Activated naive CD4-positive, alpha-beta T cell treated with anti-CD3 and anti-CD28 coated beads, Interleukin-2, amount 10 ng/mL, durations not matched to agents 7 days and 5 days (primary cell): ENCODE measurements around the gene C19orf85.

Source experiments
- CTCF ChIA-PET: fragments of 350-600 bp; sonication (Branson Sonifier 250); formaldehyde crosslinking; loops from one replicate; lab custom pipeline; 2021; ENCODE audit warnings: antibody characterized with exemption; lab: Charles Lee
- DNase-seq: peaks from one replicate; pipeline ENCODE4 v3.0.0-alpha.2; 2020
- H3K27ac Mint-ChIP-seq: one replicate; pipeline ENCODE4 v1.8.0; 2021; ENCODE audit warnings: mild to moderate bottlenecking, moderate library complexity, mixed read lengths
- H3K27me3 Mint-ChIP-seq: one replicate; pipeline ENCODE4 v1.8.0; 2021; ENCODE audit warnings: mild to moderate bottlenecking, mixed read lengths
- H3K36me3 Mint-ChIP-seq: one replicate; pipeline ENCODE4 v1.8.0; 2021; ENCODE audit warnings: mixed read lengths
- H3K4me1 Mint-ChIP-seq: one replicate; pipeline ENCODE4 v1.8.0; 2021; ENCODE audit warnings: mixed read lengths
- H3K4me3 Mint-ChIP-seq: one replicate; pipeline ENCODE4 v1.8.0; 2021; ENCODE audit warnings: mild to moderate bottlenecking, moderate library complexity, mixed read lengths
- H3K9me3 Mint-ChIP-seq: one replicate; pipeline ENCODE4 v1.8.0; 2021; ENCODE audit warnings: mixed read lengths

The C19orf85 gene

DNA sequence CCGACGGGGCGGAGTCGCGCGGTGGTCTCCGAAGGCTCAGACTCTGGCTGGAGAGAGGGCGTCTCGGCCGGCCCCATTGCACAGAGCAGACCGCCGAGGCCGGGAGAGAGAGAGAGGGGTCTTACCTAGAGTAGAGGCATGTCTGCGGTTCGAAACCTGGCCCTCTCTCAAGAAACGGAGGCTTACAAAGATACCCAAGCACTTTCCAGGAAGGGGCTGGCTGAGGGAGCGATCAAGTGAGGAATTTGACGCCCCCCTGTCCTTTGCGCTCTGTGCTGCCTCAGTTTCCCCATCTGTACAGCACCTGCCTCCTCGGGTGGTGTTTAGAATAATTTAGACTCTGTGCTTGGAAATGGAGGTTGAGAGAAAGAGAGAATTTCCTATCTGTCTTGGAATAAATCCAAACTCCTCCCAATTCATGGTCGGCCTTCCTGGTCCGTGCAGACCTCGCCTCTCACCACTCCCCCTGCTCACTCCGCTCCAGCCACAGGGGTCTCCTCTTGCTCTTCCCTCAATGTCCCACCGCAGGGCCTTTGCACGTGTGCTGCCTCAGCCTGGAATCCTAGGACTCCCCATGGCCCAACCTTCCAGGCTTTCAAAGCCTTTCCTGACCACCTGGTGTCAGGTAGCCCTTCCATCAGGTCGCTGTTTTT lies 2.5 kb downstream of the C19orf85 start:
- DNase-seq = no peak
- H3K9me3 Mint-ChIP-seq = no peaks in the 10 kb centered on the region
- CTCF ChIA-PET = interaction anchor here (0.7 to 1.1 kb wide), 4 partner anchors 30 to 170 kb away, joined by 3 to 7 read pairs (median 3); no protein-coding TSS in a partner anchor

DNA sequence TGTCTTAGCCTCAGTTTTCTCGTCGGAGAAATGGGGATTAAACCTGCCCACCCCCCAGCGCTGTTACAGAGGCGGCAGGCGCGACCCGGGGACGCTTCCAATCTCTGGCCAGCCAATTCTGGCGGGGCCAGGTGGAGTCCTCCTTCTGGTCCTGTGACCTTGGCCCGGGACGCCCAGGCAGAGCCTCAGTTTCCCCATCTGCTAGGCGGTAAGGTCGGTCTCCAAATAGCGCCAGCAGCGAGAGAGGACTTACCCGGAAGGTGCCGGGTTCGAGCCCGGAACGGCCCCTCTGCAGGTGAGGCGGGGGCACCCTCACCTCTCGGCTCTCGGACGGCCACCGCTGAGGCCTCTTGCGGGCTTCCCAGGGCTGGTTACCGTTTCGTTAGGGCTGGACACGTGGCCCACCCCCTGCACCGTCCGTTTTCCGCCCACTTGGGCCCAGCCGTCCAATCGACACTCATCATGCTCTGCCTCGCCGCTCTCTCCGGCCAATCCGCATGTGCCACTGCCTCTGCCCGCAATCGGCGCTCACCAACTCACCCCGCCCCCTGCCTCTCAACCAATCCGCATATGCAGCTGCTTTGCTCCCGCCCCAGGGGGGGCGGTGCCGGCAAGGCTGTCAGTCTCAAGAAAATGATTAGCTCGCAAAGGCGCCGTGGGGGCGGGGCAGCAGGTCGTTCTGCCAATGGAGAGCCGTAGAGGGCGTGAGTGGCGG lies 3.1 kb downstream of the C19orf85 start, which contains the start of gene ISOC2:
ISOC2 (minus strand) TSS at position 384 of the 715 bp plus-strand sequence. CDS start 5,156 bp downstream, outside the sequence.
- Mint-ChIP-seq H3K27me3 (peaks cover 22% of the 10 kb centered on the region), H3K36me3 (no peaks in the 10 kb centered on the region), H3K27ac (peak within 1 kb of the TSS; percentile 85), H3K9me3 (no peaks in the 10 kb centered on the region), H3K4me1 (peaks cover 23% of the 10 kb centered on the region), H3K4me3 (peak within 1 kb of the TSS; percentile 74)
- peak; percentile 100 for DNase-seq
- CTCF ChIA-PET = interaction anchor here (0.7 to 1.1 kb wide), 4 partner anchors 31 to 171 kb away, joined by 3 to 7 read pairs (median 3); no protein-coding TSS in a partner anchor

More for the DNA sequence above, 2.5 kb downstream of the C19orf85 start:
- Mint-ChIP-seq H3K36me3 (no peaks in the 10 kb centered on the region), H3K4me3 (peak overlapping the region; percentile 74), H3K27ac (peak overlapping the region; percentile 85), H3K4me1 (peaks cover 23% of the 10 kb centered on the region), H3K27me3 (peaks cover 22% of the 10 kb centered on the region)

DNA sequence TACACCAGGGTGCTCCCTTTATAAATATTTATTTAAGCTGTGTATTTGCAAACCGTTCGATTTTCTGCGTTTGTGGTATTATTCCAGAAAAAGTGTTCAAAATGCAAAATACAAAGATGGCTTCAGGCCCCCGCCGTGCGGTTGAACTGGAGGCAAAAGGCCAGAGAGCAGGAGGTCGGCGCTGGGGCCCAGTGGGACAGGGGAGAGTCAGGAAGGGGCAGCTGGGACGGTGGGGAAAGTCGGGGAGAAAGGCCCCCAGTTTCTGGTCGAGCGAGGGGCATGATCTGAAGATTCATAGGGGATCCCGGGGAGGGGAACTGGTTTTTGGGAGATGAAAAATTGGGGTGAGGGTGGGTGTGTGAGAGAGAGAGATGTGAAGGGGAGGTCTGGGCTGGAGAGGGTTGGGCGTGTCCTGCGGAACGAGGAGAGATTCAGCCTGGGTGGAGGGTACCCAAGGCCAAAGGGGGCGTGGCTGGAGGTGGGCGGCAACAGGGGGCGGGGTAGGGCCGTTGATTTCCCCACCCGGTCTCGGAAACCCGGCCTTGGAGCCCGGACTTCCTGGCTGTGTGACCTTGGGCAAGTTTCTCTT lies 3.8 kb downstream of the C19orf85 start:
- peak overlapping the region; percentile 68 for H3K27ac Mint-ChIP-seq
- no peaks in the 10 kb centered on the region for H3K36me3 Mint-ChIP-seq
- no peaks in the 10 kb centered on the region for H3K9me3 Mint-ChIP-seq
- CTCF ChIA-PET = interaction anchor here (2.2 kb wide), 1 partner anchor 43 kb away, joined by 6 read pairs; no protein-coding TSS in a partner anchor
- peak overlapping the region; percentile 74 for H3K4me3 Mint-ChIP-seq
- DNase-seq = peak; percentile 62
- H3K4me1 Mint-ChIP-seq = peaks cover 23% of the 10 kb centered on the region
- peaks cover 22% of the 10 kb centered on the region for H3K27me3 Mint-ChIP-seq

DNA sequence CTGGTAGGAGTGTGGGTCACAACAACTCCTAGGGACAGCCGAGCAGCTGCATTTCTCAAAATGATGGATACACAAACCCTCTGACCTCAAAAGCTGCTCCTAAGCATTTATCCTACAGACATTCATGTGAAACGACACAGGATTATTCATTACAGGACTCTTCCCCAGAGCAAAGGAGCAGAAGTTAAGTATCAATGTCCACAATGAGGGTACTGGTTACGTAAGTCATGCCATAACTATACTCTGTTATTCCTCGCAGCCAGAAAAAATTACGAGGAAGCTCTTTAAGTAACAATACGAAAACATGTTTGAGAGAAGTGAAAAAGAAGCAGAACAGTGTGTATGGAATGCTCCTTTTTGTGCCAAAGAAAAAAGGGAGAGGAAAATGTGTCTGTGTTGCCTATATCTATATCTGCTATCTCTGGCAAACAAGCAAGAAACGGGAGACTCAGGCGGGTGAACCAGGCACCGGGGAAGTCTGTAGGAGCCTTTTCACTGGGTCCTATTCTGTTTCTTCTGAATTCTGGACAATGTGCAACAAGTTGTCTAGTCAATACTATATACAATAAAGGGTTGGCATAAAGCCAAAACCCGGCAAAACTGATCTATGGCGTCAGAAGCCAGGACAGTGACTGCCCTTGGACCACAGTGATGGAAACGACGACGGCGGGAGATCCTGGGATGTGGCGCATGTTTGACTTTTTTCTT lies 4.4 kb downstream of the C19orf85 start:
- DNase-seq = no peak
- H3K4me3 Mint-ChIP-seq = peak overlapping the region; percentile 74
- CTCF ChIA-PET = interaction anchor here (1.3 to 2.2 kb wide), 3 partner anchors 8 to 44 kb away, joined by 3 to 7 read pairs (median 6); no protein-coding TSS in a partner anchor
- no peak overlapping the region for H3K27ac Mint-ChIP-seq
- no peaks in the 10 kb centered on the region for H3K36me3 Mint-ChIP-seq
- H3K4me1 Mint-ChIP-seq = peaks cover 23% of the 10 kb centered on the region
- peaks cover 19% of the 10 kb centered on the region for H3K27me3 Mint-ChIP-seq
- no peaks in the 10 kb centered on the region for H3K9me3 Mint-ChIP-seq

DNA sequence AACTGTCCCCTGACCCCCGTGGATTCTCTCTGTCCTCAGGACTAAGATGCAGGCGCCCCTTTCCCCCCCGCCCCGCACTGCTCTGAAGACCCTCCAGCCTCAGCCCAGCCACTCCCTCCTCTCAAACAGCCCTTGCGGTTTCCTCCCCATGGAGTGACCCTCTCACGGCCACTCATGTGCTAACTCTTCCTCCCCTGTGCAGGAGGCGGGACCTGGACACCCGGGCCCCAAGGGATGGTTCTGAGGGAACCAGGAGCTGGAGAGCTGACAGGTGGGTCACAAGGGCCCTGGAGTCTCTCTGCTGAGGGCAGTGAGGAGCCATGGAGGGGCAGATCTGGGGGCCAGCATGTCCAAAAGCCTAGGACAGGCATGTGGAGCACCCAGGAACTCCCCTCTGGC lies 5.0 kb downstream of the C19orf85 start:
- H3K4me3 Mint-ChIP-seq = peak overlapping the region; percentile 74
- CTCF ChIA-PET = interaction anchor here (1.3 to 2.2 kb wide), 4 partner anchors 8 to 146 kb away, joined by 3 to 7 read pairs (median 6); partner anchors contain the start of gene ZNF865
- H3K9me3 Mint-ChIP-seq = no peaks in the 10 kb centered on the region
- peaks cover 16% of the 10 kb centered on the region for H3K27me3 Mint-ChIP-seq
- H3K27ac Mint-ChIP-seq = no peak overlapping the region
- DNase-seq = no peak
- peaks cover 23% of the 10 kb centered on the region for H3K4me1 Mint-ChIP-seq
- H3K36me3 Mint-ChIP-seq = no peaks in the 10 kb centered on the region

DNA sequence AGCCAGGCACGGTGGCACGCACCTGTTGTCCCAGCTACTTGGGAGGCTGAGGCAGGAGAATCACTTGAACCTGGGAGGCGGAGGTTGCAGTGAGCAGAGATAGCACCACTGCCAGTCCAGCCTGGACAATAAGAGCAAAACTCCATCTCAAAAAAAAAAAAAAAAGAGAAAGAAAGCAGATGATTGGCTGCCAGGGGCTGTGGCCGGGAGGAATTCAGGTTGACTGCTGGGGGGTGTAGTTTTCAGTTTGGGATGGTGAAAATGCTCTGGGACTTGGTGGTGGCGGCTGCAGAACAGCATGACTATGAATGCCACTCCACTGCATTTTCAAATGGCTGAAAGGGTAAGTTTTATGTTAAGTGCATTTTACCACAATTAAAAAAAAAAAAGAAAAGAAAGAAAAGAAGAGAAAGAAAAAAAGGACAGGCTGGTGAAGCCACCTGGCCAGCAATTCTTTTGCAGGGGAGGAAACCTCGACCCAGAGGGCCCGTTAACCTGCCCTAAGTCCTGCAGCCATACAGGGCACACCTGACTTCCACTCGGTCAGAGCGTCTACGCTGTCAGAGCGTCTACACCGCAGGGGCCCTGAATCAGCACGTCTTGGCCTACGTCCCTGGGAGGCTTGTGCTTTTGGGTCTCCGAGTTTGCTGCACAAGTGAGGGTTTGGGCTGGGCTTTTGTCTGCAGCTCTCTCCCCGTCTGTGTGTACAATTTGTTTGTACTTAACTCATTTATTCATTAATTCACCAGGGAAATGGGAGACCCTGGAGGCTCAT lies 6.7 kb downstream of the C19orf85 start:
- H3K27ac Mint-ChIP-seq = no peak overlapping the region
- CTCF ChIA-PET = interaction anchor here (1.5 to 2.0 kb wide), 2 partner anchors 10 to 148 kb away, joined by 5 to 7 read pairs; partner anchors contain the start of gene ZNF865
- H3K36me3 Mint-ChIP-seq = peaks cover 3% of the 10 kb centered on the region
- H3K9me3 Mint-ChIP-seq = no peaks in the 10 kb centered on the region
- no peak for DNase-seq
- H3K27me3 Mint-ChIP-seq = peaks cover 18% of the 10 kb centered on the region
- H3K4me3 Mint-ChIP-seq = no peak overlapping the region
- H3K4me1 Mint-ChIP-seq = peaks cover 25% of the 10 kb centered on the region

DNA sequence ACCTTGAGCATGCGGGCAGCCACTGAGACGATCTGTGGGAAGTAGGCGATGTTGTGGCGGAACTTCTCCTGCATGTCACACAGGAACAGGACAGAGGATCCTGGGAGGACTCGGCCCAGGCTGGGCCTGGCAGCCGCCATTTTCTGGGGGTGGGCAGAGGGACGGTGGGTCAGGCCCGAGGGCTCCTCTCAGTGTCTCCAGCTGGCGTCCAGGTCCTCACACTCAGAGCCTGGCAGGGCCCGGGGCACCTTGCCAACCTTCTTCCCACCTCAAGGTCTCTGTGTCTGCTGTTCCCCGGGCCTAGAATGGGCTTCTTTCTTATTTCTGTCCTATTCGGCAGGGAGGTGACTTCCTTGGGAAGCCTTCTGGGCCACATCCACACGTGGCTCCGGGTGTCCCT lies 8.2 kb downstream of the C19orf85 start:
- Mint-ChIP-seq H3K36me3 (peaks cover 3% of the 10 kb centered on the region), H3K4me3 (no peak overlapping the region), H3K27me3 (peaks cover 33% of the 10 kb centered on the region), H3K27ac (no peak overlapping the region), H3K4me1 (peaks cover 18% of the 10 kb centered on the region), H3K9me3 (no peaks in the 10 kb centered on the region)
- no peak for DNase-seq
- CTCF ChIA-PET = no interaction called here

DNA sequence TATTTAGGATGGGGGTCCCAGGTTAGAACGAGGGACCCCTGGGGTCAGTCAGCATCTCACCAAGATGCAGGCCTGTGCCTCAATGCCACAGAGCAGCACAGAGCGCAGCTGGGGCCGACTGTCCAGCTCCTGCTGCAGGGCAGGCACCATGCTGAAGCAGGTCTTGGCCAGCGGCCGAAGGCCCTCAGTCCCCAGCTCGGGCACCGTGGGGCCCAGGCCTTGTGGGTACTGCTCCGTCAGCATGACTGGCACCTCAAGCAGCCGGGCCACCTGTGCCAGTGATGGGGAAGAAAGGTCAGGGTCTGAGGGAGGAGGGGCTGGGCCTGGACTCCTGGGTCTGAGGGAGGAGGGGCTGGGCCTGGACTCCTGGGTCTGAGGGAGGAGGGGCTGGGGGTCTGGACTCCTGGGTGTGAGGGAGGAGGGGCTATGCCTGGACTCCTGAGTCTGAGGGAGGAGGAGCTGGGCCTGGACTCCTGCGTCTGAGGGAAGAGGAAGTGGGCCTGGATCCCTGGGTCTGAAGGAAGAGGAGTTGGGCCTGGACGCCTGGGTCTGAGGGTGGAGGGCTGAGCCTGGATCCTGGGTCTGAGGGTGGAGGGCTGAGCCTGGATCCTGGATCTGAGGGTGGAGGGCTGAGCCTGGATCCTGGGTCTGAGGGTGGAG lies 8.8 kb downstream of the C19orf85 start:
- Mint-ChIP-seq H3K4me3 (no peak overlapping the region), H3K9me3 (no peaks in the 10 kb centered on the region)

DNA sequence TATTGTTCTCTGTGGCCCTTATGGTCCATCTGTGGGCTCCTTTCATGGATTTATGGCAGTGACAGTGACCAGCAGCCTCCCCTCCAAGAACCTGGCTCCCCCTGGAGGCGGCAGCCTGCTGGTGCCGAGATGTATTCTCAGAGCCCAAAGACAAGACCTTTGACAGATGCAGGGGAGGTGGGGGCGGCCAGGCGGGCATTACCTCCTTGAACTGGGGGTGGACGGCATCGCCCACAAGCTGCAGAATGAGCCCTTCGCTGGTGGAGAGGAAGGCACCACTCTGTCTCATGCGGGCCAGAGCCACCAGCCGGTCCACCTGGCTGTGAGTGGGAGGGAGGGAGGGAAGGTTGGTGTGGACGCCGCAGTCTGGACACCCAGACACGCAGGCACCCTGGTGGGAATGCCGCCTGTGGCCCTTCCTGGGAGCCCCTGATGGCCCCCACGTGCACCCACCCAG lies 9.7 kb downstream of the C19orf85 start:
- CTCF ChIA-PET = interaction anchor here (1.1 to 2.3 kb wide), 3 partner anchors 18 to 314 kb away, joined by 4 to 8 read pairs (median 8); no protein-coding TSS in a partner anchor
- DNase-seq = peak; percentile 71

More for the DNA sequence above, 8.8 kb downstream of the C19orf85 start:
- H3K27ac Mint-ChIP-seq = no peak overlapping the region
- H3K4me1 Mint-ChIP-seq = peaks cover 15% of the 10 kb centered on the region
- peaks cover 39% of the 10 kb centered on the region for H3K27me3 Mint-ChIP-seq
- CTCF ChIA-PET = no interaction called here
- H3K36me3 Mint-ChIP-seq = peaks cover 3% of the 10 kb centered on the region
- DNase-seq = no peak

DNA sequence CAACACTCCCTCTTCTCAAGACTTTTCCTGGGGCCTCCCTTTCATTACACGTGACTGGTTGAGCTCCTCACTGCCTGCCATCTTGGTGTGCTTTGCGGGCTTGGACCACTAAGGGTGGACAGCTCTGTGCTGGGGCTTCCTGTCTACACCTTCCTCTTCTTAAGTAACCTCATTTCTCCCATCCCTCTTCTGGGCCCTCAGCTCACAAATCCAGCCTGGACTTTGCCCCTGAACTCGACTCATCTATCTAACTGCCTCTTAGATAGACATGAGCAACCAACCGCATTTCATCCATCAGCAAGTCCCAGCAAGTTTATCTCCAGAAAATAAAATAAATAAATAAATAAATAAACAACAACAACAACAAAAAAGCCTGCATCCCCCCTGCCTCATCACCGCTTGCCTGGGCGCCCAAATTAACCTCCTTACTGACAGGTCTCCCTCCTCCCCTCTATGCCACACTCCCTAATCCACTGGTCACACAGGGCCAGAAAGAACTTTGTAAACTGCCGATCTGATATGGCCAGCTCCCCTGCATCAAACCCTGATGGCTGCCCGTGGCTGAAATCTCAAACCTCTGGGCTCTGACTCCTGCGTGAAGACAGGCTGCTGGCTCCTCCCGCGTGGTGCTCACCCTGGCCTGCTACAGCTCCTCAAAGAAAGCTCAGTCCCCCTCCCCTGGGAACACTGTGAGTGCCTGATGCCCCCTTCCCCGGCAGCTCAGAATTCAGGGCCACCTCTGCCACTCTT lies 10.9 kb downstream of the C19orf85 start:
- Mint-ChIP-seq H3K4me3 (no peak overlapping the region), H3K4me1 (peaks cover 6% of the 10 kb centered on the region), H3K27me3 (peaks cover 45% of the 10 kb centered on the region), H3K9me3 (no peaks in the 10 kb centered on the region), H3K36me3 (peaks cover 3% of the 10 kb centered on the region), H3K27ac (peak overlapping the region; percentile 46)
- CTCF ChIA-PET = interaction anchor here (0.8 to 2.3 kb wide), 8 partner anchors 17 to 312 kb away, joined by 3 to 8 read pairs (median 5); no protein-coding TSS in a partner anchor
- no peak for DNase-seq

More for the DNA sequence above, 9.7 kb downstream of the C19orf85 start:
- H3K9me3 Mint-ChIP-seq = no peaks in the 10 kb centered on the region
- H3K27me3 Mint-ChIP-seq = peaks cover 45% of the 10 kb centered on the region
- peaks cover 6% of the 10 kb centered on the region for H3K4me1 Mint-ChIP-seq
- H3K36me3 Mint-ChIP-seq = peaks cover 3% of the 10 kb centered on the region
- no peak overlapping the region for H3K4me3 Mint-ChIP-seq
- no peak overlapping the region for H3K27ac Mint-ChIP-seq

DNA sequence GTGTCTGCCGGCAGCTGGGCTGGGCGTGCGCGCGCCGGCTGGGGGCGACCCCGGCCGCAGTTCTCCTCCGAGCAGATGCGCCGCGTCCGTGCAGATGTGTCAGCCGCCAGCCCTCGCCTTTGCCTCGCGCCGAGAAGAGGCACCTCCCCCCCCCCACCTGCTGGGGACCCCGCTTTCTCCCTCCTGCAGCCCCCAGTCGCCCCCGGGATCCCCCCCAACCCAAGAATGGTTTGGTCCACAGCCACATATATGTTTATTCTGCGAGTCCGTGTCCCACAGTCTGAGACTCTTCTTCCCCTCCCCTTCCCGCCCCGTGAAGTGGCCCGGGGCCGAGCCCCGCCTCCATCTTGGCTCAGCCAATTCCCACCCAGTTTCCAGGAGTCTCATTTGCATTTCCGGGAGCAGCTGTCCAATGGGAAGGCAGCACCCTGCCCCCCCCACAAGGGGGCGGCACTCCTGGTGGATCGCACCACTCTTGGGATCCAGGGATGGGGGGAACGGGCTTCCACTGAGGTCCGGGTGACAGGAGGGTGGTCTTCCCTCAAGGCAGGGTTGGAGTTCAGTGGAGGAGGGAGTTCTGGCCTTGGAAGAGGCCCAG lies 11.7 kb downstream of the C19orf85 start:
- CTCF ChIA-PET = interaction anchor here (0.5 to 2.3 kb wide), 4 partner anchors 16 to 441 kb away, joined by 3 to 8 read pairs (median 8); no protein-coding TSS in a partner anchor
- H3K4me1 Mint-ChIP-seq = peaks cover 6% of the 10 kb centered on the region
- peaks cover 45% of the 10 kb centered on the region for H3K27me3 Mint-ChIP-seq
- H3K36me3 Mint-ChIP-seq = peaks cover 3% of the 10 kb centered on the region
- DNase-seq = peak; percentile 59
- no peak overlapping the region for H3K27ac Mint-ChIP-seq
- H3K9me3 Mint-ChIP-seq = no peaks in the 10 kb centered on the region
- H3K4me3 Mint-ChIP-seq = no peak overlapping the region
